HEK293 (cell line): ENCODE results near the gene CAPNS1.
A peak's percentile ranks its signal among the peaks of the same experiment; 100 is the strongest.

Source experiments
- CTCF ChIA-PET: fragments of 350-600 bp; formaldehyde crosslinking; extraction: SDS; loops from one replicate; lab custom pipeline; 2021; ENCODE audit warnings: antibody characterized with exemption; lab: Yijun Ruan, JAX
- POLR2A ChIA-PET: fragments of 300-600 bp; formaldehyde crosslinking; extraction: SDS; loops from one replicate; lab custom pipeline; 2020; ENCODE audit warnings: antibody characterized with exemption, inconsistent platforms; lab: Yijun Ruan, JAX
- H3K27ac ChIP-seq: fragments of 200-500 bp; sonication (Bioruptor generic); 2 replicates; pipeline ENCODE4 v1.5.1; 2014; ENCODE audit warnings: low read depth, low read length, control low read depth, inconsistent platforms; ENCODE audit errors: extremely low read depth
- H3K36me3 ChIP-seq, 2 experiments: fragments of 200-500 bp in 1 of 2; sonication (Bioruptor generic) in 1 of 2; 1 replicate in 1 of 2; 2 replicates in 1 of 2; pipeline ENCODE4 v1.5.1; 2014 to 2017; ENCODE audit warnings: inconsistent platforms in 2 of 2, low read length in 2 of 2; ENCODE audit not compliant: control insufficient read depth in 2 of 2, insufficient read depth in 1 of 2
- H3K4me1 ChIP-seq: fragments of 200-500 bp; sonication (Bioruptor generic); 2 replicates; pipeline ENCODE4 v1.5.1; 2014; ENCODE audit warnings: mild to moderate bottlenecking, low read length, inconsistent platforms; ENCODE audit not compliant: control insufficient read depth, insufficient read depth
- H3K4me3 ChIP-seq: 2 replicates; pipeline ENCODE4 v1.5.1; 2011; ENCODE audit warnings: low read depth, mild to moderate bottlenecking, control low read depth, low read length, moderate library complexity
- H3K9me3 ChIP-seq: fragments of 200-500 bp; sonication (Bioruptor generic); 2 replicates; pipeline ENCODE4 v1.5.1; 2014; ENCODE audit warnings: low read depth, low read length, inconsistent platforms; ENCODE audit not compliant: control insufficient read depth, insufficient read depth
- BCL6B ChIP-seq: fragments of 450-650 bp; formaldehyde crosslinking; IDR thresholded peaks from 2 replicates; pipeline ENCODE4 v1.5.1; 2017; ENCODE audit warnings: missing biosample characterization, missing genetic modification characterization
- EGR2 ChIP-seq: fragments of 450-650 bp; formaldehyde crosslinking; IDR thresholded peaks from 2 replicates; pipeline ENCODE4 v1.5.1; 2016; ENCODE audit warnings: low read depth, missing biosample characterization, missing genetic modification characterization
- FEZF1 ChIP-seq: fragments of 450-650 bp; formaldehyde crosslinking; IDR thresholded peaks from 2 replicates; pipeline ENCODE4 v1.5.1; 2016; ENCODE audit warnings: missing biosample characterization, missing genetic modification characterization
- INSM2 ChIP-seq: fragments of 450-650 bp; formaldehyde crosslinking; IDR thresholded peaks from 2 replicates; pipeline ENCODE4 v1.5.1; 2016; ENCODE audit warnings: missing biosample characterization, missing genetic modification characterization
- KLF1 ChIP-seq: fragments of 450-650 bp; formaldehyde crosslinking; IDR thresholded peaks from 2 replicates; pipeline ENCODE4 v1.5.1; 2016; ENCODE audit warnings: missing biosample characterization, missing genetic modification characterization
- OSR2 ChIP-seq: fragments of 450-650 bp; formaldehyde crosslinking; IDR thresholded peaks from 2 replicates; pipeline ENCODE4 v1.5.1; 2016; ENCODE audit warnings: missing biosample characterization, missing genetic modification characterization
- PRDM6 ChIP-seq: fragments of 450-650 bp; formaldehyde crosslinking; IDR thresholded peaks from 2 replicates; pipeline ENCODE4 v1.5.1; 2017; ENCODE audit warnings: missing biosample characterization, missing genetic modification characterization
- YY1 ChIP-seq: fragments of 450-650 bp; formaldehyde crosslinking; IDR thresholded peaks from 2 replicates; pipeline ENCODE4 v1.5.1; 2018; ENCODE audit warnings: missing biosample characterization, missing genetic modification characterization
- ZBTB20 ChIP-seq: fragments of 450-650 bp; formaldehyde crosslinking; IDR thresholded peaks from 2 replicates; pipeline ENCODE4 v1.5.1; 2016; ENCODE audit warnings: missing biosample characterization, missing genetic modification characterization
- ZFHX2 ChIP-seq: fragments of 450-650 bp; formaldehyde crosslinking; conservative IDR thresholded peaks from 2 replicates; pipeline ENCODE4 v1.5.1; 2016; ENCODE audit warnings: missing biosample characterization, missing genetic modification characterization
- ZNF121 ChIP-seq: fragments of 450-650 bp; formaldehyde crosslinking; IDR thresholded peaks from 2 replicates; pipeline ENCODE4 v1.5.1; 2016; ENCODE audit warnings: missing biosample characterization, missing genetic modification characterization
- ZNF146 ChIP-seq: fragments of 450-650 bp; formaldehyde crosslinking; IDR thresholded peaks from 2 replicates; pipeline ENCODE4 v1.5.1; 2016; ENCODE audit warnings: missing biosample characterization, missing genetic modification characterization
- ZNF169 ChIP-seq: fragments of 450-650 bp; formaldehyde crosslinking; IDR thresholded peaks from 2 replicates; pipeline ENCODE4 v1.5.1; 2016; ENCODE audit warnings: missing biosample characterization, missing genetic modification characterization
- ZNF223 ChIP-seq: fragments of 450-650 bp; formaldehyde crosslinking; IDR thresholded peaks from 2 replicates; pipeline ENCODE4 v1.5.1; 2016; ENCODE audit warnings: missing biosample characterization, missing genetic modification characterization
- ZNF266 ChIP-seq: fragments of 450-650 bp; formaldehyde crosslinking; IDR thresholded peaks from 2 replicates; pipeline ENCODE4 v1.5.1; 2016; ENCODE audit warnings: missing biosample characterization, missing genetic modification characterization, low read depth
- ZNF37A ChIP-seq: fragments of 450-650 bp; IDR thresholded peaks from 2 replicates; pipeline ENCODE4 v1.5.1; 2018; ENCODE audit warnings: missing biosample characterization, missing genetic modification characterization
- ZNF404 ChIP-seq: fragments of 450-650 bp; formaldehyde crosslinking; IDR thresholded peaks from 2 replicates; pipeline ENCODE4 v1.5.1; 2017; ENCODE audit warnings: missing biosample characterization, missing genetic modification characterization
- ZNF423 ChIP-seq: fragments of 450-650 bp; formaldehyde crosslinking; IDR thresholded peaks from 2 replicates; pipeline ENCODE4 v1.5.1; 2016; ENCODE audit warnings: missing biosample characterization, missing genetic modification characterization
- ZNF560 ChIP-seq: fragments of 450-650 bp; formaldehyde crosslinking; IDR thresholded peaks from 2 replicates; pipeline ENCODE4 v1.5.1; 2017; ENCODE audit warnings: missing biosample characterization, missing genetic modification characterization, borderline replicate concordance
- ZNF561 ChIP-seq: fragments of 450-650 bp; IDR thresholded peaks from 2 replicates; pipeline ENCODE4 v1.5.1; 2018; ENCODE audit warnings: missing biosample characterization, missing genetic modification characterization, borderline replicate concordance
- ZNF600 ChIP-seq: fragments of 450-650 bp; formaldehyde crosslinking; IDR thresholded peaks from 2 replicates; pipeline ENCODE4 v1.5.1; 2016; ENCODE audit warnings: missing biosample characterization, missing genetic modification characterization
- ZNF704 ChIP-seq: fragments of 450-650 bp; formaldehyde crosslinking; IDR thresholded peaks from 2 replicates; pipeline ENCODE4 v1.5.1; 2016; ENCODE audit warnings: missing biosample characterization, missing genetic modification characterization
- ZNF747 ChIP-seq: fragments of 450-650 bp; formaldehyde crosslinking; IDR thresholded peaks from 2 replicates; pipeline ENCODE4 v1.5.1; 2016; ENCODE audit warnings: missing biosample characterization, missing genetic modification characterization
- ZSCAN5A ChIP-seq: fragments of 450-650 bp; formaldehyde crosslinking; IDR thresholded peaks from 2 replicates; pipeline ENCODE4 v1.5.1; 2016; ENCODE audit warnings: missing biosample characterization, missing genetic modification characterization

The CAPNS1 gene

GRCh38 chr19:36097036-36097435, 42.8 kb upstream of the CAPNS1 start (continued):
- no peak for TF ChIP-seq ZNF560 (tag by site-specific recombination)
- TF ChIP-seq PRDM6: no peak
- TF ChIP-seq OSR2: no peak
- TF ChIP-seq ZNF600 (tag by site-specific recombination): peak; percentile 58; the same call in 1 of the 2 replicates
- no peak for TF ChIP-seq ZNF169 (tag by site-specific recombination)
- 0 out of 2 replicates have a peak, but pooled peaks have one; percentile 19 for TF ChIP-seq ZFHX2 (tag by site-specific recombination)
- TF ChIP-seq ZNF747 (tag by site-specific recombination): no peak
- TF ChIP-seq ZBTB20 (tag by site-specific recombination): no peak
- peak; percentile 64 for TF ChIP-seq EGR2 (tag by site-specific recombination)
- TF ChIP-seq YY1 (tag by site-specific recombination): no peak
- TF ChIP-seq ZNF704 (tag by site-specific recombination): no peak
- no peak for TF ChIP-seq BCL6B (tag by site-specific recombination)
- TF ChIP-seq ZNF266: no peak
- TF ChIP-seq INSM2: no peak

- no peaks in the 10 kb centered on the region for H3K4me1 ChIP-seq
- peaks cover 85 to 95% of the 10 kb centered on the region in 2 experiments for H3K36me3 ChIP-seq
- ChIA-PET CTCF (interaction anchor here (4.4 kb wide), 1 partner anchor 38 kb away, joined by 21 read pairs; no protein-coding TSS in a partner anchor), POLR2A (interaction anchor here (0.6 to 2.0 kb wide), 3 partner anchors 10 to 29 kb away, joined by 3 to 9 read pairs (median 5); partner anchors contain the start of genes POLR2I and TBCB)
- no peaks in the 10 kb centered on the region for H3K9me3 ChIP-seq
- peak overlapping the region; percentile 58; the same call in 1 of the 2 replicates for H3K27ac ChIP-seq
- no peak overlapping the region for H3K4me3 ChIP-seq
- TF ChIP-seq ZNF423 (tag by site-specific recombination) (no peak), ZSCAN5A (no peak), KLF1 (tag by site-specific recombination) (no peak), ZNF146 (tag by site-specific recombination) (no peak), ZNF121 (no peak), ZNF561 (no peak), FEZF1 (tag by site-specific recombination) (no peak), ZNF404 (tag by site-specific recombination) (no peak), ZNF223 (no peak), ZNF37A (tag by site-specific recombination) (no peak)
These were observed 40.6 kb upstream of the CAPNS1 start for GRCh38 chr19:36099166-36099785.
